GM20000 (cell line): ENCODE results near the gene OR2V2.
A peak's percentile ranks its signal among the peaks of the same experiment; 100 is the strongest.

Experiments
- DNase-seq: peaks from one replicate; pipeline ENCODE4 v3.0.0; 2012; ENCODE audit warnings: low spot score
- TF ChIP-seq, protein P1 (sequence below): IDR thresholded peaks from 2 replicates; pipeline ENCODE4 v1.5.1; 2012; ENCODE audit warnings: mild to moderate bottlenecking, control low read depth; ENCODE audit errors: extremely low read depth, missing control alignments

The OR2V2 gene

DNA sequence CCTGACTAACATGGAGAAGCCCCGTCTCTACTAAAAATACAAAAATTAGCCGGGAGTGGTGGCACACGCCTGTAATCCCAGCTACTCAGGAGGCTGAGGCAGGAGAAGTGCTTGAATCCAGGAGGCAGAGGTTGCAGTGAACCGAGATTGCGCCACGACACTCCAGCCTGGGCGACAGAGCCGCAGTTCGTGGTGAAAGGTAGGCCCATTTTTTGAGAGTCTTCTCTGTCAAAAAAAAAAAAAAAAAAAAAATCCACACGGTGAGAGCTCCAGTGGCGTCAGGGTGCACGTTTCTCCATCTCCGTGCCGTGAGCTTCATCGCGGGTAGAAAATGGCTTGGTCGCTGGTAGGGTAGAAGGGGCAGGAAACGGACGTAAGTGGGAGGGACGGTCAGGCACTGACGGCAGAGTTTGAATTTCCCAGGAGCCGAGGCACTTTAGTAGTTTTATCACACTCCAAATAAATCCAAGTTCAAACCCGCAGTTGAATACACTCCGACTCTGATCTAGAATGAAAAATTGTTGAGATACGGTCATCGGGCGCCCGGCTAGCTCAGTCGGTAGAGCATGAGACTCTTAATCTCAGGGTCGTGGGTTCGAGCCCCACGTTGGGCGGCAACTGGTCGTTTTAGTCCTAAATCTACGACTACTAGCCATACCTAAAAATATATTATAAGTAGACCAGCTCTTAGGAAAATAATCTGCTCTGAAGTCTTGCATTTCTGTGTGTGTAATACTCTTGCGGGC, 60.0 kb downstream of the OR2V2 start:
- TF ChIP-seq, protein P1, sequence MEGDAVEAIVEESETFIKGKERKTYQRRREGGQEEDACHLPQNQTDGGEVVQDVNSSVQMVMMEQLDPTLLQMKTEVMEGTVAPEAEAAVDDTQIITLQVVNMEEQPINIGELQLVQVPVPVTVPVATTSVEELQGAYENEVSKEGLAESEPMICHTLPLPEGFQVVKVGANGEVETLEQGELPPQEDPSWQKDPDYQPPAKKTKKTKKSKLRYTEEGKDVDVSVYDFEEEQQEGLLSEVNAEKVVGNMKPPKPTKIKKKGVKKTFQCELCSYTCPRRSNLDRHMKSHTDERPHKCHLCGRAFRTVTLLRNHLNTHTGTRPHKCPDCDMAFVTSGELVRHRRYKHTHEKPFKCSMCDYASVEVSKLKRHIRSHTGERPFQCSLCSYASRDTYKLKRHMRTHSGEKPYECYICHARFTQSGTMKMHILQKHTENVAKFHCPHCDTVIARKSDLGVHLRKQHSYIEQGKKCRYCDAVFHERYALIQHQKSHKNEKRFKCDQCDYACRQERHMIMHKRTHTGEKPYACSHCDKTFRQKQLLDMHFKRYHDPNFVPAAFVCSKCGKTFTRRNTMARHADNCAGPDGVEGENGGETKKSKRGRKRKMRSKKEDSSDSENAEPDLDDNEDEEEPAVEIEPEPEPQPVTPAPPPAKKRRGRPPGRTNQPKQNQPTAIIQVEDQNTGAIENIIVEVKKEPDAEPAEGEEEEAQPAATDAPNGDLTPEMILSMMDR, result no peak
- DNase-seq, result peak; percentile 63

DNA sequence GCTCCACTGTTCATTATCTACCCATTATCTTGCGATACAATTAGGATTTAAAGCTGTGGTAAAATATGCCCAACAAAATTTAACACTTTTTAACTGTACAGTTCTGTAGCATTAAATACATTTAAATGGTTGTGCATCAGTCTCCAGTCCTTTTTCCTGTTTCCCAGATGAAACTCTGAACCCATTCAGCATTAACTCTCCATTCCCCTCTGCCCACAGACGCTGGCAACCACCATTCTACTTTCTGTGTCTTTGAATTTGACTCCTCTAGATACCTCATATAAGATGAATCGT, 60.5 kb downstream of the OR2V2 start:
- TF ChIP-seq, protein P1, result no peak
- no peak for DNase-seq
